OCI-LY1 (cell line): Measurements from ENCODE around the gene ATP4A.

Source experiments
- CTCF ChIP-seq: fragments of 200-600 bp; sonication (generic), shearing (Covaris generic); IDR thresholded peaks from 2 replicates; pipeline ENCODE4 v1.5.1; 2017; ENCODE audit warnings: mild to moderate bottlenecking, antibody characterized with exemption, low read length, moderate library complexity, mixed read lengths
- EZH2 ChIP-seq: fragments of 200-600 bp; sonication (generic), shearing (Covaris generic); IDR thresholded peaks from 2 replicates; pipeline ENCODE4 v1.8.0; 2017; ENCODE audit warnings: borderline replicate concordance, mixed run types, mild to moderate bottlenecking, antibody characterized with exemption, low read length, moderate library complexity, mixed read lengths

GRCh38 chr19:35595928-35596327 is 32.5 kb upstream of the ATP4A start:
- TF ChIP-seq CTCF (no peak), EZH2 (no peak)
